D721Med (cell line): ENCODE measurements around the gene CNPY4.

ENCODE experiments used
- DNase-seq: peaks from one replicate; pipeline ENCODE4 v3.0.0; 2011; ENCODE audit warnings: low spot score; ENCODE audit not compliant: insufficient read length
- FAIRE-seq: peaks from 2 replicates; lab custom pipeline; 2011; peaks lifted over from hg19 to GRCh38; lab: Jason Lieb, UNC
- TF ChIP-seq, protein P1 (sequence below): IDR thresholded peaks from 2 replicates; pipeline ENCODE4 v1.5.1; 2012; ENCODE audit warnings: mild to moderate bottlenecking, control low read depth; ENCODE audit not compliant: insufficient read depth; ENCODE audit errors: missing control alignments

CNPY4 gene

GRCh38 chr7:100099452-100099851 lies 20.0 kb upstream of the CNPY4 start:
- no peak for DNase-seq
- TF ChIP-seq, protein P1, sequence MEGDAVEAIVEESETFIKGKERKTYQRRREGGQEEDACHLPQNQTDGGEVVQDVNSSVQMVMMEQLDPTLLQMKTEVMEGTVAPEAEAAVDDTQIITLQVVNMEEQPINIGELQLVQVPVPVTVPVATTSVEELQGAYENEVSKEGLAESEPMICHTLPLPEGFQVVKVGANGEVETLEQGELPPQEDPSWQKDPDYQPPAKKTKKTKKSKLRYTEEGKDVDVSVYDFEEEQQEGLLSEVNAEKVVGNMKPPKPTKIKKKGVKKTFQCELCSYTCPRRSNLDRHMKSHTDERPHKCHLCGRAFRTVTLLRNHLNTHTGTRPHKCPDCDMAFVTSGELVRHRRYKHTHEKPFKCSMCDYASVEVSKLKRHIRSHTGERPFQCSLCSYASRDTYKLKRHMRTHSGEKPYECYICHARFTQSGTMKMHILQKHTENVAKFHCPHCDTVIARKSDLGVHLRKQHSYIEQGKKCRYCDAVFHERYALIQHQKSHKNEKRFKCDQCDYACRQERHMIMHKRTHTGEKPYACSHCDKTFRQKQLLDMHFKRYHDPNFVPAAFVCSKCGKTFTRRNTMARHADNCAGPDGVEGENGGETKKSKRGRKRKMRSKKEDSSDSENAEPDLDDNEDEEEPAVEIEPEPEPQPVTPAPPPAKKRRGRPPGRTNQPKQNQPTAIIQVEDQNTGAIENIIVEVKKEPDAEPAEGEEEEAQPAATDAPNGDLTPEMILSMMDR, result no peak
- no peak for FAIRE-seq

DNA sequence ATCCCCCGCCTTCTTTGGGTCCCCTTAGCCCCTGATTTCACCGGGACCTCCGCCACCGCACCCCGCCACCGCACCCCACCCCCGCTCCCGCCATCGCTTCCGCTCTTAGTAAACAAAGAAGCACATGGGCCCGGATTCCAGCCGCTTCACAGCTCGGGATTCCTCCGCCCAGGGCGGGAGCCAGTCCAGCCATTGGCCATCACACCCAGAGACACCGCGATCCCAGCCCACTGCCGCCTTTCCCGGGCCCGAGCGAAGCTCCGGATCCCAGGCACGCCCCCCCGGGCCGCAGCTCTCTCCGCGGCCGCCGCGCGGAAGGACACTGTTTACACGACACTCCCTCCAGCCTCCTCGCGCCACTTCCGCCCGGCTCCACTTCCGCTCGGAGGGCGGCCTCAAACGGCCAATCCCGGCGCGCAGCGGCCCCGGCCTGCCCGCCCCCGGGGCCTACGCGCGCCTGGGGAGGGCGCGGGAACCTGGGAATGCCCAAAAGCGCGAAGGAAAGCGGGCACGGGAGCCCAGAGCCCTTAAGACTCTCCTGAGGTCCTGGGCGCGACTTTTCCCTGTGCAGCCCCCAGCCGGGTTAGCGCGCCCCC lies 18.9 kb upstream of the CNPY4 start:
- DNase-seq, result peak; percentile 81
- FAIRE-seq, result no peak

GRCh38 chr7:100101016-100101862 lies 18.2 kb upstream of the CNPY4 start, which contains the start of the genes AP4M1 and MCM7:
TSS of gene AP4M1 (plus strand) at chr7:100101643. CDS start at chr7:100101715, 72 bp downstream.
TSS of gene MCM7 (minus strand) at chr7:100101397. CDS start at chr7:100101294, 103 bp downstream.
- FAIRE-seq (no peak), DNase-seq (peak; percentile 86)
- TF ChIP-seq, protein P1, result no peak

More for the DNA sequence above, 18.9 kb upstream of the CNPY4 start:
- TF ChIP-seq, protein P1, result no peak

DNA sequence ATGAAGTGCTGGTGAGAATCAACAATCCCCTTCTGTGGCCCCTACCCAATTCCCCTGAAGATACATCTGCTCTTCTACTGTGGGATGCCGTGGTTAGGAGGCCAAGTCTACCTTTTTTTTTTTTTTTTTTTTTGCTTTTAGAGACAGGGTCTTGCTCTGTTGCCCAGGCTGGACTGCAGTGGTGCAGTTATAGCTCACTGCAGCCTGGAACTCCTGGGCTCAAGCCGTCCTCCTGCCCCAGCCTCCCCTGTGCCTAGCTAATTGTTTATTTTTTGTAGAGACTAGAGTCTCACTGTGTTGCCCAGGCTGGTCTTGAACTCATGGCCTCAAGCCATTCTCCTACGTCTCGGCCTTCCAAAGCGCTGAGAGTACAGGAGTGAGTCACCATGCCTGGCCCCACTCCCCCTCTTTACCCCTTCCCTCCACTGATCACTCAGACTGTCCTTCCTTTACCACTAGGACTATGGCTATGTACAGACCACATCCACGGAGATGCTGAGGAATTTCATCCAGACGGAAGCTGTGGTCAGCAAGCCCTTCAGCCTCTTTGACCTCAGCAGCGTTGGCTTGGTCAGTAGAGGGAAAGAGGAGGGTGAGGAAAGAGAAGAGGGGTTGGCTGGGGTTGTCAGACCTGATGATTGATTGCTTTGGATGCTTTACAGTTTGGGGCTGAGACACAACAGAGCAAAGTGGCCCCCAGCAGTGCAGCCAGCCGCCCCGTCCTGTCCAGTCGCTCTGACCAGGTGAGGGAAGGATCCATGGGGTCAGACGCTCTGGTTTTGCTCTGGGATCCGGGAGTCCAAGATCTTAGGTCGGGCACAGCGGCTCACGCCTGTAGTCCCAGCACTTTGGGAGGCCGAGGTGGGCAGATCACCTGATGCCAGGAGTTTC lies 16.2 kb upstream of the CNPY4 start:
- DNase-seq, result no peak

DNA sequence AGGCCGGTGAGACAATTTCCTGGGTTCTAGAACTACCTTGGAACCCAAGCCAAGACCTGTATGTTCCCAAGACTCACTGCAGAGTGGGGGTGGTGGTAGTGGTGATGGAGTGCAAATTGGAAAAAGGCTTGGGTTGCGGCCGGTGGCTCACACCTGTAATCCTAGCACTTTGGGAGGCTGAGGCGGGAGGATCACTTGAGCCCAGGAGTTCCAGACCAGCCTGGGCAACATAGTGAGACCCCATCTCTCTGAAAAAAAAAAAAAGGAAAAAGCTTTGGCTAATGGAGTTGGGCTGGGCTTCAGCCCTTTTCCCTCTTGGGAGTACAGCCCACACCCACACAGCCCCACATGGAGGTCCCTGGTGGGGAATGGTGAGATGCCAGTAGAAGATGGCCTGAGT lies 13.9 kb upstream of the CNPY4 start:
- FAIRE-seq, result no peak
- DNase-seq, result no peak
- TF ChIP-seq, protein P1, result no peak

More for the DNA sequence above, 16.2 kb upstream of the CNPY4 start:
- TF ChIP-seq, protein P1, result no peak
- no peak for FAIRE-seq

GRCh38 chr7:100106633-100107032 lies 12.8 kb upstream of the CNPY4 start:
- TF ChIP-seq, protein P1, result no peak
- DNase-seq (no peak), FAIRE-seq (no peak)
